IMR-90 (cell line): ENCODE results near the gene INPP5A. TPM values are rescaled to one million over a fixed set of nuclear protein-coding genes. Genes with fewer than 3 reads are reported as not detected.

Source experiments
- ATAC-seq: fragments of 200-7000 bp; cut with Tn5 transposase; 2 replicates; pipeline ENCODE4 v1.9.1; 2020; ENCODE audit warnings: low read depth, mild to moderate bottlenecking, moderate library complexity
- BruUV-seq: library from RNA; stranded (reverse); fragments of 400-500 nt; replicated peaks from 2 replicates; lab custom pipeline; 2021; lab: Mats Ljungman, UMichigan
- CTCF ChIA-PET: fragments of 300-600 bp; formaldehyde crosslinking; extraction: SDS; loops from one replicate; lab custom pipeline; 2021; ENCODE audit warnings: antibody characterized with exemption; lab: Yijun Ruan, JAX
- POLR2A ChIA-PET: fragments of 300-600 bp; sonication (Branson Sonifier 250); formaldehyde crosslinking; loops from one replicate; lab custom pipeline; 2022; ENCODE audit warnings: antibody characterized with exemption; ENCODE audit not compliant: unreplicated experiment; lab: Charles Lee
- DNase-seq: peaks from one replicate; pipeline ENCODE4 v3.0.0; 2013
- H2AFZ ChIP-seq: replicated peaks from 2 replicates; pipeline ENCODE3; 2013; ENCODE audit warnings: low read length, mild to moderate bottlenecking; ENCODE audit not compliant: poor library complexity
- H2AK5ac ChIP-seq: 2 replicates; pipeline ENCODE4 v1.6.1; 2013; ENCODE audit warnings: low read depth, low read length, inconsistent platforms
- H2AK9ac ChIP-seq: replicated peaks from 2 replicates; pipeline ENCODE3; 2013; ENCODE audit warnings: mild to moderate bottlenecking, low read depth, low read length, moderate library complexity; ENCODE audit not compliant: poor library complexity
- H2BK120ac ChIP-seq: 2 replicates; pipeline ENCODE4 v1.6.1; 2013; ENCODE audit warnings: low read depth, low read length, inconsistent platforms
- H2BK15ac ChIP-seq: 3 replicates; pipeline ENCODE4 v1.6.1; 2013; ENCODE audit warnings: low read depth, low read length, inconsistent platforms
- H2BK20ac ChIP-seq: 2 replicates; pipeline ENCODE4 v1.6.1; 2013; ENCODE audit warnings: low read depth, mild to moderate bottlenecking, inconsistent platforms, low read length, moderate library complexity
- H2BK5ac ChIP-seq: 2 replicates; pipeline ENCODE4 v1.6.1; 2013; ENCODE audit warnings: mild to moderate bottlenecking, low read depth, low read length, inconsistent platforms; ENCODE audit not compliant: poor library complexity, severe bottlenecking
- H3K14ac ChIP-seq: replicated peaks from 2 replicates; pipeline ENCODE4 v1.6.1; 2013; ENCODE audit warnings: low read depth, low read length, inconsistent platforms
- H3K18ac ChIP-seq: 2 replicates; pipeline ENCODE4 v1.6.1; 2013; ENCODE audit warnings: low read depth, low read length, control low read depth
- H3K23ac ChIP-seq: 2 replicates; pipeline ENCODE4 v1.6.1; 2013; ENCODE audit warnings: low read depth, low read length, inconsistent platforms
- H3K27ac ChIP-seq: 2 replicates; pipeline ENCODE4 v1.5.1; 2013; ENCODE audit warnings: mild to moderate bottlenecking, control low read depth, low read length; ENCODE audit not compliant: insufficient read depth
- H3K27me3 ChIP-seq: 2 replicates; pipeline ENCODE4 v1.6.1; 2013; ENCODE audit warnings: low read length; ENCODE audit not compliant: control insufficient read depth, insufficient read depth
- H3K36me3 ChIP-seq: 2 replicates; pipeline ENCODE4 v1.6.1; 2013; ENCODE audit warnings: low read length, mixed read lengths; ENCODE audit not compliant: control insufficient read depth, insufficient read depth
- H3K4ac ChIP-seq: 2 replicates; pipeline ENCODE4 v1.6.1; 2013; ENCODE audit warnings: low read depth, low read length, inconsistent platforms
- H3K4me1 ChIP-seq: 2 replicates; pipeline ENCODE4 v1.6.1; 2013; ENCODE audit warnings: low read length, mixed read lengths; ENCODE audit not compliant: control insufficient read depth, insufficient read depth
- H3K4me2 ChIP-seq: 2 replicates; pipeline ENCODE4 v1.6.1; 2013; ENCODE audit warnings: low read depth, mild to moderate bottlenecking, control low read depth, low read length, moderate library complexity
- H3K4me3 ChIP-seq: 2 replicates; pipeline ENCODE4 v1.5.1; 2013; ENCODE audit warnings: low read depth, mild to moderate bottlenecking, control low read depth, low read length, moderate library complexity; ENCODE audit not compliant: insufficient read depth
- H3K56ac ChIP-seq: 2 replicates; pipeline ENCODE4 v1.6.1; 2013; ENCODE audit warnings: low read length, inconsistent platforms; ENCODE audit not compliant: insufficient read depth; ENCODE audit errors: extremely low read depth
- H3K79me1 ChIP-seq, 2 experiments: 2 replicates each; pipeline ENCODE4 v1.6.1; 2013; ENCODE audit warnings: low read length in 2 of 2, inconsistent platforms in 1 of 2, low read depth in 1 of 2
- H3K9ac ChIP-seq: 2 replicates; pipeline ENCODE4 v1.6.1; 2013; ENCODE audit warnings: low read depth, low read length, control low read depth
- H3K9me1 ChIP-seq: 2 replicates; pipeline ENCODE4 v1.6.1; 2013; ENCODE audit warnings: low read length, inconsistent platforms; ENCODE audit not compliant: insufficient read depth
- H3K9me3 ChIP-seq: 2 replicates; pipeline ENCODE4 v1.6.1; 2013; ENCODE audit warnings: low read length; ENCODE audit not compliant: control insufficient read depth, insufficient read depth
- H4K20me1 ChIP-seq: 2 replicates; pipeline ENCODE4 v1.6.1; 2013; ENCODE audit warnings: low read length, inconsistent platforms; ENCODE audit not compliant: insufficient read depth
- H4K5ac ChIP-seq: 2 replicates; pipeline ENCODE4 v1.6.1; 2013; ENCODE audit warnings: mild to moderate bottlenecking, low read depth, low read length, control low read depth
- H4K8ac ChIP-seq, 2 experiments: 2 replicates each; pipeline ENCODE4 v1.6.1; 2013; ENCODE audit warnings: low read depth in 2 of 2, low read length in 2 of 2, control low read depth in 1 of 2, inconsistent platforms in 1 of 2
- H4K91ac ChIP-seq: 2 replicates; pipeline ENCODE4 v1.6.1; 2013; ENCODE audit warnings: low read depth, low read length, inconsistent platforms; ENCODE audit not compliant: insufficient read depth
- CEBPB ChIP-seq: IDR thresholded peaks from 2 replicates; pipeline ENCODE4 v1.6.1; 2012; ENCODE audit warnings: low read depth, low read length, improper control_type of control experiment
- ELK1 ChIP-seq: fragments of 150-350 bp; IDR thresholded peaks from 2 replicates; pipeline ENCODE4 v1.6.1; 2016; ENCODE audit warnings: low read depth, mild to moderate bottlenecking, low read length, moderate library complexity, borderline replicate concordance
- MAFK ChIP-seq: IDR thresholded peaks from 2 replicates; pipeline ENCODE4 v1.6.1; 2012; ENCODE audit warnings: low read depth, low read length, improper control_type of control experiment
- POLR2A ChIP-seq: IDR thresholded peaks from 2 replicates; pipeline ENCODE4 v1.6.1; 2012; ENCODE audit warnings: mild to moderate bottlenecking, low read depth, low read length
- RCOR1 ChIP-seq: IDR thresholded peaks from 2 replicates; pipeline ENCODE4 v1.6.1; 2012; ENCODE audit warnings: mild to moderate bottlenecking, low read length, improper control_type of control experiment; ENCODE audit not compliant: insufficient replicate concordance
- RFX5 ChIP-seq: IDR thresholded peaks from 2 replicates; pipeline ENCODE4 v1.8.0; 2012; ENCODE audit warnings: low read depth, mild to moderate bottlenecking, low read length, moderate library complexity
- WGBS, 2 experiments: methylation state at CpG; one replicate each; pipeline versions ENCODE4 v1.1.5 to v1.1.7; 2013; ENCODE audit warnings: missing lambda C conversion rate in 2 of 2; ENCODE audit not compliant: insufficient read length in 1 of 2; ENCODE audit errors: extremely low coverage in 2 of 2; 5-methylcytosine and 5-hydroxymethylcytosine counted together
- dilution Hi-C: fragments of 300-500 bp; cut with HindIII; formaldehyde crosslinking; loops from one replicate; pipeline ENCODE4 v1.14.3; 2018; ENCODE audit warnings: low sequenced_read_pairs; ENCODE audit not compliant: unreplicated experiment
- in situ Hi-C: fragments of 300-500 bp; cut with MboI; formaldehyde crosslinking; loops from 3 replicates; pipeline ENCODE4 v1.14.3; 2019; ENCODE audit warnings: low sequenced_read_pairs, inconsistent platforms, mixed read lengths
- intact Hi-C: fragments of 100-400 bp; cut with micrococcal nuclease; formaldehyde crosslinking; loops from 2 replicates; pipeline ENCODE4 v1.10.0; 2022
- polyA plus RNA-seq, 3 experiments: library from polyadenylated mRNA; depleted of rRNA; stranded (reverse); fragments of >200 nt; gene quantifications; 2 replicates each; pipeline ENCODE4 v1.2.3, GENCODE V29; 2012; ENCODE audit warnings: low replicate concordance in 1 of 3
- total RNA-seq: library from RNA; depleted of rRNA; stranded (reverse); fragments of >200 nt; gene quantifications from 2 replicates; pipeline ENCODE4 v1.2.3, GENCODE V29; 2012

The INPP5A gene
- total and polyA plus RNA-seq, 2 of the 4 experiments (the other 2 are of a cell fraction): 21.4 to 36.7 TPM

DNA sequence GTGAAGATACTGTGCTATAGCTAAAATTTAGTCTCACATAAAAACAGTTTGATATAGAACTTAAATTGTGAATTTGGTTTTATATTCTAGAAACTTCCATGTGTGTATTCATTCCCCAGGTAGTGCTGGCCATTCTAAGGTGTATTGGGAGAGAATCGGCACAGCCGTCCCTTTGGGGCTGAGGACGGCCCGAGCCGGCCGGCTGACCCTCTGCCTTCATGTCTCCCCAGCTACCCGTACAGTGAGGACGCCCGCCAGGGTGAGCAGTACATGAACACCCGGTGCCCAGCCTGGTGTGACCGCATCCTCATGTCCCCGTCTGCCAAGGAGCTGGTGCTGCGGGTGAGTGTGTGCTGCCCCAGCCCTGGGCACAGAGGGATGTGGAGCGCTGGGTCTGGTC is 239.9 kb downstream of the INPP5A start:
- Histone ChIP-seq H3K4me1 (no peaks in the 10 kb centered on the region), H3K4ac (no peak overlapping the region), H3K9me1 (no peaks in the 10 kb centered on the region), H2BK120ac (no peak overlapping the region), H4K20me1 (peaks cover 3% of the 10 kb centered on the region; the same call in 1 of the 2 replicates), H3K14ac (no peak overlapping the region), H2BK5ac (no peak overlapping the region), H2BK15ac (no peak overlapping the region), H3K56ac (no peak overlapping the region), H2AFZ (no peak overlapping the region), H3K27ac (no peak overlapping the region), H3K23ac (no peak overlapping the region), H3K27me3 (no peaks in the 10 kb centered on the region), H3K9ac (no peak overlapping the region), H3K4me3 (no peak overlapping the region), H3K9me3 (no peaks in the 10 kb centered on the region), H2AK5ac (no peak overlapping the region), H2BK20ac (no peak overlapping the region), H4K8ac (no peak overlapping the region), H3K18ac (no peak overlapping the region), H4K5ac (no peak overlapping the region), H4K91ac (no peak overlapping the region), H3K79me1 (no peaks in the 10 kb centered on the region), H3K4me2 (no peak overlapping the region), H2AK9ac (no peak overlapping the region), H3K36me3 (peaks cover 6% of the 10 kb centered on the region)
- 100% methylated on average over 1 of the region's 14 CpGs; no CpG with 5 or more reads in 1 of the 2 experiments for WGBS, 2 experiments
- in situ Hi-C loops: loop anchor here (10.0 kb wide), 1 partner anchor 123 kb away; no protein-coding TSS in a partner anchor
- DNase-seq (no peak), ATAC-seq (no peak)
- BruUV-seq: no TSS peak
- ChIA-PET CTCF (no interaction called here), POLR2A (no interaction called here)
- dilution Hi-C loops: no loop called here
- intact Hi-C loops: no loop called here
- TF ChIP-seq RFX5 (no peak), POLR2A (no peak), CEBPB (no peak), ELK1 (no peak), MAFK (no peak), RCOR1 (no peak)
